ENCODE results near the gene TEAD2.
"Not testable (repeated sequence)": the region's sequence is repeated elsewhere in the genome, so short reads cannot be mapped to it uniquely, and the experiment has no call there.

TEAD2 gene

DNA sequence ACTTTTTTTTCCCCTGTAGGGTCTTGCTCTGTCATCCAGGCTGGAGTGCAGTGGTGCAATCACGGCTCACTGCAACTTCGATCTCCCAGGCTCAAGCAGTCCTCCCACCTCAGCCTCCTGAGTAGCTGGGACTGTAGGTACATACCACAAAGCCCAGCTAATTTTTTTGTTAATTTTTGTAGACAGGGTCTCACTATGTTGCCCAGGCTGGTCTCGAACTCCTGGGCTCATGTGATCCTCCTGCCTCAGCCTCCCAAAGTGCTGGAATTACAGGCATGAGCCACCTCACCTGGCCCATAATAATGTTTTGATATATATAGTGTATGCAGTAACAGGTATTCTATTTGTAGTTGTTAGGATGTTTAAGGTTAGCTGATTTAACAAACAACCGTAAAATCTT lies 31.0 kb downstream of the TEAD2 start:
- not testable (repeated sequence) for DNase-seq (ENCODE audit: low read depth)

DNA sequence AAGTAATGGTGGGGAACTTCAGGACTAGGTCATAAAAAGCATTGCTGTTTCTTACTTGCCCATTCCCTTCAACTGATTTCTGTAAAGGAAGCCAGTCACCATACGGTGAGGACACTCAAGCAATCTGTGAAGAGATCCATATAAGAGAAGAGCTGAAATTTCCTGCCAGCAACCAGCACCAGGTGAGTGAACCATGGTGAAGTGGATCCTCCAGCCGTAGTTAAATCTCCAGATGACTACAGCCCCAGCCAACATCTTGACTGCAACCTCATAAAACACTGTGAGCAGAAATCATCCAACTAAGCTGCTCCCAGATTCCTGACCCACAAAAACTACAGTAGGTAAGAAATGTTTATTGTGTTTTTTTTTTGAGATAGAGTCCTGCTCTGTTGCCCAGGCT lies 33.5 kb downstream of the TEAD2 start:
- no peak for DNase-seq (ENCODE audit: low read depth)

DNA sequence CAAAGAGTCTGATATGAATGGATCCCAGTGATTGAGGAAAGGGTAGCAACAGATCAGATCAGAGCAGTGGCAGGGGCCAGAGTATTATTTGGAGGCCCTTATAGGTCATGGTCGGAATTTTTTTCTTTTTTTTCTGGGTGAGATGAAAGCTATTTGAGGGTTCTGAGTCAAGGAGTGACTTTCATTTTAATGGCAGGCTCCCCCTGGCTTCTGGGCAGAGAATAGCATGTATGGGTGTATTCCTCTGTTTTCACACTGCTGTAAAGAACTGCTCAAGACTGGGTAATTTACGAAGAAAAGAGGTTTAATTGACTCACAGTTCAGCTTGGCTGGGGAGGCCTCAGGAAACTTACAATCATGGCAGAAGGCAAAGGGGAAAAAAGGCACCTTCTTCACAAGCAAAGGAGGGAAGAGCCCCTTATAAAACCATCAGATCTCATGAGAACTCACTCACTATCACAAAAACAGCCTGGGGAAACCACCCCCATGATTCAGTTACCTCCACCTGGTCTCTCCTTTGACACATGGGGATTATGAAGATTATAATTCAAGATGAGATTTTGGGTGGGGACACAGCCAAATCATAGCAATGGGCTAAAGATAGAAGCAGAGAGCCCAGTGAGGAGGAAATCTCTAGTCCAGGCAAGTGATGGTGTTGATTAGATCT lies 34.2 kb downstream of the TEAD2 start:
- DNase-seq (ENCODE audit: low read depth), result no peak

DNA sequence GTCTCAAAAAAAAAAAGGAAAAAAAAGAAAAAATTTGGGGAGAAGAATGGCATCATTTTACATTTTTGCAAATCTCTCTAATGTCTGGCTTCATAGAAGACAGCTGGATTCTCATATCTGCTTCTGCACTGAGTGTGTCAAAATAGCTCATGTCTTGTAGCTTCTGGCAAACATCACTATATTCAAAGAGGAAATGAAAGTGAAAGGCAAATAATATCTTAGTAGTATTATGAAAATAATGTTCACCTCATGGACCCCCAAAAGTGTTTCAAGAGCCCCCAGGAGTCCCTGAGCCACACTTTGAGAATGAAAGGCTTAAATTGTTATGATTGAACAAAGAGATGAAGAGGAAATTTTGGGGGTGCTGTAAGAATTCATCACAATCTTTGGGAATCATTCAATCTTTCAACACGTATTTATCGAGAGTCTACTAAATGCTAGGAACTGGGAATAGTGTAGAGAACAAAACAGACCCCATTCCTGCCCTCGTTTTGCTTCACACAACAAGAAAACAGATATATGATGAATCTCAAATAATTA lies 36.0 kb downstream of the TEAD2 start:
- no peak for DNase-seq (ENCODE audit: low read depth)

DNA sequence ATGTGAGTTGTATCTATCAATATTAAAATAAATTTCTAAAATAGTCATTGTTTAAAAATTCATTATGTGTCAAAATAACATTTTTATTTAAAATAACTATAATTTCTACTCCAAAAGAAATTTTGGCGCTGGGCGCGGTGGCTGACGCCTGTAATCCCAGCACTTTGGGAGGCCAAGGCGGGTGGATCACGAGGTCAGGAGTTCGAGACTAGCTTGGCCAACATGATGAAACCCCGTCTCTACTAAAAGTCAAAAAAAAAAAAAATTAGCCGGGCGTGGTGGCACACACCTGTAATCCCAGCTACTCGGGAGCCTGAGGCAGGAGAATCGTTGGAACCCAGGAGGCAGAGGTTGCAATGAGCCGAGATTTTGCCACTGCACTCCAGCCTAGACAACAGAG lies 36.5 kb downstream of the TEAD2 start:
- not testable (repeated sequence) for DNase-seq (ENCODE audit: low read depth)

DNA sequence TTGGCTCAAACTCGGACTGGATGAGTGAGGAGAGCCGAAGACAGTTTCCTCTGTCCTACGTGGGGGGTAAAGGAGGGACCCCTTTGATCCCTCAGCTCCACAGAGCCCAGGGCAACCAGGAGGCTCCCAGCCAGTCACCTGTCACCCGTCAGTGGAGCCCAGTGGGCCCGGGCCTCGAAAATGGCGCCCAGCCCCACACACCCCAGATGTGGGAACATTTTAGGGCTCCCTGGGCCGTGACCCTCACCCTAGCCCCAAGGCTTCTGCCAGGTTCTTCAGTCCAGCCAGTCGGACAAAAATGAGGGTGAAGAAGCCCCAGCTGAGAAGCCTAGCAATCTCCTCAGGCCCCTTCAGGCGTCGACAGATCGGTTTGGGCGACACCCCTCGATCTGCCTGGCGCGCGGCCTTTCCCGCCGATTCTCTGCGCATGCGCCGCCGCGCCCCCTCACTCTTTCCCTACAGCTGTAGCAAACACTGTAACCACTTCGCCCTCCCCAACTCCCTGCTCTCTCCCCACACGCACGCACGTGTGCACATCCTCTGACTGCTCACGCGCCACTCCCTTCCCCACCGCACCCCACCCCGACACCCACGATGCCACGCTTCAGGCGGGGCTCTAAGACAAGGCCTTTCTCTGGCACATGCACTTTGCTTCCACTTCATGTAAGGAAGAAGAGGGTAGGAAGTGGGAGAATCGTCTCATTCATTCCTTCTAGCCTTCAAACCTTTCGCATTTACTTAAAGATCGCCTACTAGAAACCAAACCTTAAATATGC lies 37.2 kb downstream of the TEAD2 start, which contains the start of gene SLC6A16:
Gene SLC6A16 (minus strand): TSS at position 391 of the 776 bp plus-strand sequence. CDS start 13,844 bp downstream, outside the sequence.
- DNase-seq (ENCODE audit: low read depth), result no peak

DNA sequence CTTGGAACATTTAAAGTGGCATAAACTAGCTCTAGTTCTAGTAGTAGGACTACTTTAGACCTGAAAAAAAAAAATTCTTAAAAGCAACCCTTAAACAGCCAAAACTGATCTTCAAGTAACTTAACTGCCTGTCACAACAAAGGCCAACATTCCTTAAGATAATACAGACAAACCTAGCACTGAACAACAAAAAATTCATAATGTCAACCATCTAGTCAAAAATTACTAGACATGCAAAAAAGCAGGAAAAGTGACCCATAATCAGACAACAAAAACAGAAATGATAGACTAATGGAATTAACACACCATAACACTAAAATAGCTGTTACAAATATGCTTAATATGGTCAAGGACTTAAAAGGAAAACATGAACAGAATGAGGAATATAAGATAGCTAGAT lies 43.9 kb downstream of the TEAD2 start:
- no peak for DNase-seq (ENCODE audit: low read depth)

DNA sequence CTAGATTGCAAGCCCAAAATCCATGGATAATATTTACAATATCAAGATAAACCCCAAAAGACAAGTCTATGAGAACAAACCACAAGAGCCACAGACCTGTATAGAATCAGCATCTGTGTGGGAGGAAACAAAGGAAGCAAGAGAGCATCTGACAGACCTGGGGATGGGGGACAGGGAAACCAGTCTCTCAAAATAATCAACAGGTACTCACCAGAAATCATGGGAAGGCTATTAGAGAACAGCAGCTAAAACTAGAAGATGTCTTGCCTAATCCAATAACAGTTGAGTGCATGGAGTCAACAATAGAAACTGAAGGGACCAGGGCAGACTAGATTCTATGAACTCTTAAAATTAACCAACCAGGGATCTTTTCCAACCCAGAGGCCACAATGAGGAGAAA lies 45.9 kb downstream of the TEAD2 start:
- no peak for DNase-seq (ENCODE audit: low read depth)

DNA sequence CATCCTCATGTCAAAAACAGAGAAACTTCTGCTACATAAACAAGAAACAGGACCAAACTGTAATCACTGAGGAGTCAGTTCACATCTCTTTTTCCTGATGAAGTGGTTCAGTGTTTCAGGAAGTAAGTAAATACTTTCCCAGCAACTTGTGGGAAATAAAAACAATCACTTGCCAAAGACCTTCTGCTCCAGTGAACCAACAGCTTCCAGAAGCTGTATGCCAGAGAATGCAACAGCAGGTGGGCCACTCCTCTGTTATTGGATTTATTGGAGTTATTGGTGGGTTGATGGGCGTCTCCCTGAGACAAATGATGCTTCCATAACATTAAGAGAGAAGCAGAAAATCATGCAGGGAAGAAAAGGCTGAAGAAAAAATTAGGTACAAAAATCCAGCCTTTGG lies 47.1 kb downstream of the TEAD2 start:
- DNase-seq (ENCODE audit: low read depth), result no peak

DNA sequence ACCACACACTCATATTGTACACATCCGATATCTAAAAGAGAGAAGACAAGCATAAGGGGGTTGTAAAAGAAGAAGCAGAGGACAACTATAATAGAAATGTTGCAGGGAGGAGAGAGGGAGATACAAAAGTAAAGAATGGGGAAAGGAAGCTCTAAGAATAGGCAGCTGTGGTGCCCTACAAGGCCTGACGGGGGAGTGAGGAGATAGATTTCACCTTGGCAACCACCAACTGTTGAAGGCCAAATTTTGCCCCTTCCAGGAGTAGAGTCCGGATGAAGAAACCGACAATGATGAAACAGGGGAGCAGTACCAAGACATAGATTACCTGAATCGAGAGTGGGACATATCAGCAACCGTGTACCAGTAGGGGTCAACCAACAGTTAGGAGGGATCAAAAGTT lies 53.1 kb downstream of the TEAD2 start:
- DNase-seq (ENCODE audit: low read depth), result no peak

DNA sequence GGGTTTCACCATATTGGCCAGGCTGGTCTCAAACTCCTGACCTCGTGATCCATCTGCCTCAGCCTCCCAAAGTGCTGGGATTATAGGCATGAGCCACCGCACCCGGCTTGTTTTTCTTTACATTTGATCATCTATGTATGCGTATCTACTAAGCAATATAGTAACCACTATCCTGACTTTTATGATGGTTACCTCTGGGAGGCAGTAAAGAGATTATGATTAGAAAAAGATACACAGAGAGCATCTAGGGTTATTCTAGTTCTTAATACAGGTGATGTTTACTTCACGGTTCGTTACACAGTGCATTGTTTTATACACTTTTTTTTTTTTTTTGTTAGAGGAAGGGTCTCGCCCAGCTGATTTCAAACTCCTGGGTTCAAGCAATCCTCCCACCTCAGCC lies 55.5 kb downstream of the TEAD2 start:
- not testable (repeated sequence) for DNase-seq (ENCODE audit: low read depth)

DNA sequence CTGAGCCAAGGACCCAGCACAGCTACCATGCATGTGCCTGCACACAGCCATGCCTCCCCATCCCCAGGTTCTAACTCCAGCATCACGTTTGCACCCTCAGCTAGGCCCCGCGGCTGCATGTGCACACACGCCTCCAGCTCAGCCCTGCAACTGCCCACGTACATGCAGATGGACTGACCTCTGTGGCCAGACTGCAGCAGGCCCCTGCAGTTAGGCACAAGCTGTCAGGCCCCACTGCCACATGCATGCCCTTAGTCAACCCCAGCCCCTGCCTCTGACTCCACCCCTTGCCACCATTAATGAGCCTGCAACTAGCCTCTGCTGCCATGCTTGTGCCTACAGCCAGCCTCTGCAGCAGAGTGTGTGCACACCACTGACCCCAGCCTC lies 60.4 kb downstream of the TEAD2 start:
- DNase-seq (ENCODE audit: low read depth), result no peak

DNA sequence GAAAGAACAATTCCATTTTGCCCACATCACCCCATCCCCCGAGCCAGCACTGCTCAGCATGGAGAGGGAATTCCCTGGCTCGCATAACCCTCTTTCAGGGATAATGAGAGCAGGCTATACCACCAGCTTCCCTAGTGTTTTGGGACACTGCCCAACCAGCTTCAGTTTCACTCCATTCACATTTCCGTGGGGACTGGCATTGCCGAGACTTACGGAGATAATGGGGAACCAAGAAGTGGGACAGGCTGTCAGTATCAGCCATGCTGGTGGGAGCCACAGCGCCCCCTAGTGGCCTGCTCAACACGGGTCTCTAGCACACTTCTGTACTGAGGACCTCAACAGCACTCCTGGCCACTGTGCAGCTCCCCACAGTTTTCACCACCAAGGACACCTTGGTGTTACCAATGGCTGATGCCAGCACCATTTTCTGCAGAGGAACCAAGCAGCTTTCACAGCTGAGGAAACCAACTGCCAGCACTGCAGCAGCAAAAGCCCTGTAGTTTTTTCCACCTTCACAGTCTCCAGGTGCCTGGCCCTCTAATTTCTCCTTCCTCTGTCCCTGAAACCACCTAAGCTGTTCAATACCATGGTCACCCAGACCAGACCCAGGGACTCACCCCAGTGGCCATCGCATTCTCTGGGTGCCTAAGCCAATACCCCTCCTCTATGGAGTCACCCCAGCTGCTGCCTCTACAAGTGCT lies 60.9 kb downstream of the TEAD2 start:
- no peak for DNase-seq (ENCODE audit: low read depth)

DNA sequence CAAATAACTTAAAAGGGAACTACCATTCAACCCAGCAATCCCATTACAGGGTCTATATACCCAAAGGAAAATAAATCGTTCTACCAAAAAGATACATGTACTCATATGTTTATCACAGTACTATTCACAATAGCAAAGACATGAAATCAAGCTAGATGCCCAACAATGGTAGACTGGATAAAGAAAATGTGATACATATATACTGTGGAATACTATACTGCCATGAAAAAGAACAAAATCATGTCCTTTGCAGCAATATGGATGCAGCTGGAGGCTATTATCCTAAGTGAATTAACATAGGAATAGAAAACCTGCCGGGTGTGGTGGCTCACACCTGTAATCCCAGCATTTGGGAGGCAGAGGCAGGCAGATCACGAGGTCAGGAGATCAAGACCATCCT lies 63.6 kb downstream of the TEAD2 start:
- DNase-seq (ENCODE audit: low read depth), result not testable (repeated sequence)

DNA sequence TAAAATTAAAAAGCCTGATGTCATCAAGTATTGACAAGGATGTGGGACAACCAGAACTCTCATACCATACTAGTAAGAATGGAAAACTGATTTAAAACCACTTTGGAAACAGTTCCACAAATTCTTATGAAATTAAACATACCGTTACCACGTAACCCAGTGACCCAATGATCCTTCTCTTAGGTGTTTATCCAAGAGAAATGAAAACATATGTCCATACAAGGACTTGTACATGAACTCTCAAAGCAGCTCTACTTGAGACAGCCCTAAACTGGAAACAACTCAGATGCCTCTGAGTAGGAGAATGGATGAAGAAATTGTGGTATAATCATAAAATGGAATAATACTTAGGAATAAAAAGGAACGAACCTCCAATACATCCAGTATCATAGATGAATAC lies 64.8 kb downstream of the TEAD2 start:
- no peak for DNase-seq (ENCODE audit: low read depth)

DNA sequence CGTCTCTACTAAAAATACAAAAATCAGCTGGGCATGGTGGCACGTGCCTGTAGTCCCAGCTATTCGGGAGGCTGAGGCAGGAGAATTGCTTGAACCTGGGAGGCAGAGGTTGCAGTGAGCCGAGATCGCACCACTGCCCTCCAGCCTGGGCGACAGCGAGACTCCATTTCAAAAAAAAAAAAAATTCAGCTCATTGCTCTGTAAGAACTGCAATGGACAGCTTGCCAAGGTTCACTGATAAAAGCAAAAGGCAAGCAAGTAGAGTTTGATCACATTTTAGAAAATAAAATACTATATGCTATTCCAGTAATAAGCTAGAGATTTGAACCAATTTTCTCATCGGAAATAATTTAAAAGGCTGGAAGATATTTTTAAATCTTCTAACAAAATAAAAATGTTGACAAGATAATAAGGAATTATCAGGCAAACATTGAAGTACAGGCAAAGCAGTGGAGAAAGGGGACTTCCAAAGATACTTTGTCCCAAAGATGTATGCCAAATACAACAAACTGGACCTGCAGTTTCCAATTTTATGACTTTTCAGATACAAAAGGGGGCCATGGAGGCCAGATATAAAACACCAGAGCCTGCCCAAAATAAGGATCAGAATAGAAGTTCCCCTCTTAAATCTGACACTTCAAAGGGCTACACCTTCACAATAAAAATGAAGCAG lies 66.9 kb downstream of the TEAD2 start:
- DNase-seq (ENCODE audit: low read depth), result no peak

DNA sequence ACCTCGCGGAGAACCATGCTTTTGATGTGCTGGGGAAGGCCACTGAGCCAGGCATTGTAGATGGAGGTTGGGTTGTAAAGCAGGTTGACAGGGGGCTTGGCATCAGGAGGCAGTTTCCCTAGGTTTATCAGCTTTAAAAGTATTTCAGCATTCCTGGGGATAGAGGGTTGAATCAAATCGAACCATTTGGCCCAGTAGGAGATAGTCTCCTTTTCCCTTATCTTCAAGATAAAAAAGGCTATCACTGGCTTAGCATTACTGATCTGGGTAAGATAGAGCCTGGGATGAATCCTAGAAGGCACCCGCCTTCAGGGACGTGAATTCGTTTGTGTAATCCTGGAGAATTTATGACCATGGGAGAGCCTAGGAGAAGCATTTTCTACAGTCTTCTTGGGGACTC lies 67.8 kb downstream of the TEAD2 start:
- DNase-seq (ENCODE audit: low read depth), result no peak
